GM23338 (cell line): ENCODE measurements around the gene FAM114A2.

ENCODE experiments used
- EZH2 ChIP-seq: fragments of 200-600 bp; sonication (generic); IDR thresholded peaks from one replicate; pipeline ENCODE4 v1.8.0; 2017; ENCODE audit warnings: antibody characterized with exemption, mild to moderate bottlenecking, low read depth; ENCODE audit not compliant: unreplicated experiment
- EZH2phosphoT487 ChIP-seq: fragments of 200-600 bp; sonication (generic); IDR thresholded peaks from one replicate; pipeline ENCODE4 v1.8.1; 2018; ENCODE audit warnings: antibody characterized with exemption; ENCODE audit not compliant: unreplicated experiment
- NANOG ChIP-seq: IDR thresholded peaks from 2 replicates; pipeline ENCODE4 v1.6.1; 2016; ENCODE audit warnings: antibody characterized with exemption, borderline replicate concordance
- REST ChIP-seq: IDR thresholded peaks from one replicate; pipeline ENCODE4 v1.6.1; 2018; ENCODE audit warnings: antibody characterized with exemption; ENCODE audit not compliant: unreplicated experiment
- TF ChIP-seq, protein P1 (sequence below), 2 experiments: fragments of 200-600 bp in 1 of 2; sonication (generic) in 1 of 2; conservative IDR thresholded peaks; 2 replicates each; pipeline versions ENCODE4 v1.5.1 to v1.6.1; 2016 to 2017; ENCODE audit warnings: antibody characterized with exemption in 2 of 2, low read depth in 2 of 2, mild to moderate bottlenecking in 2 of 2, moderate library complexity in 1 of 2

GRCh38 chr5:154063372-154063771 lies 24.7 kb upstream of the FAM114A2 start:
- TF ChIP-seq NANOG = no peak
- TF ChIP-seq, protein P1, sequence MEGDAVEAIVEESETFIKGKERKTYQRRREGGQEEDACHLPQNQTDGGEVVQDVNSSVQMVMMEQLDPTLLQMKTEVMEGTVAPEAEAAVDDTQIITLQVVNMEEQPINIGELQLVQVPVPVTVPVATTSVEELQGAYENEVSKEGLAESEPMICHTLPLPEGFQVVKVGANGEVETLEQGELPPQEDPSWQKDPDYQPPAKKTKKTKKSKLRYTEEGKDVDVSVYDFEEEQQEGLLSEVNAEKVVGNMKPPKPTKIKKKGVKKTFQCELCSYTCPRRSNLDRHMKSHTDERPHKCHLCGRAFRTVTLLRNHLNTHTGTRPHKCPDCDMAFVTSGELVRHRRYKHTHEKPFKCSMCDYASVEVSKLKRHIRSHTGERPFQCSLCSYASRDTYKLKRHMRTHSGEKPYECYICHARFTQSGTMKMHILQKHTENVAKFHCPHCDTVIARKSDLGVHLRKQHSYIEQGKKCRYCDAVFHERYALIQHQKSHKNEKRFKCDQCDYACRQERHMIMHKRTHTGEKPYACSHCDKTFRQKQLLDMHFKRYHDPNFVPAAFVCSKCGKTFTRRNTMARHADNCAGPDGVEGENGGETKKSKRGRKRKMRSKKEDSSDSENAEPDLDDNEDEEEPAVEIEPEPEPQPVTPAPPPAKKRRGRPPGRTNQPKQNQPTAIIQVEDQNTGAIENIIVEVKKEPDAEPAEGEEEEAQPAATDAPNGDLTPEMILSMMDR (conservative IDR thresholded peaks at IDR 0.05; ENCODE audit: low read depth in 2 of 2) = no peak
- TF ChIP-seq EZH2phosphoT487 = no peak
- TF ChIP-seq REST = no peak
- TF ChIP-seq EZH2 = no peak
